OCI-M1 (cell line): ENCODE data around the gene SEH1L.
A peak's percentile ranks its signal among the peaks of the same experiment; 100 is the strongest.
"Not testable (repeated sequence)": the region's sequence is repeated elsewhere in the genome, so short reads cannot be mapped to it uniquely, and the experiment has no call there.

Experiments used
- DNase-seq: peaks from one replicate; lab custom pipeline; 2025; lab: John Stamatoyannopoulos, UW

Gene SEH1L, protein sequence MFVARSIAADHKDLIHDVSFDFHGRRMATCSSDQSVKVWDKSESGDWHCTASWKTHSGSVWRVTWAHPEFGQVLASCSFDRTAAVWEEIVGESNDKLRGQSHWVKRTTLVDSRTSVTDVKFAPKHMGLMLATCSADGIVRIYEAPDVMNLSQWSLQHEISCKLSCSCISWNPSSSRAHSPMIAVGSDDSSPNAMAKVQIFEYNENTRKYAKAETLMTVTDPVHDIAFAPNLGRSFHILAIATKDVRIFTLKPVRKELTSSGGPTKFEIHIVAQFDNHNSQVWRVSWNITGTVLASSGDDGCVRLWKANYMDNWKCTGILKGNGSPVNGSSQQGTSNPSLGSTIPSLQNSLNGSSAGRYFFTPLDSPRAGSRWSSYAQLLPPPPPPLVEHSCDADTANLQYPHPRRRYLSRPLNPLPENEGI

DNA sequence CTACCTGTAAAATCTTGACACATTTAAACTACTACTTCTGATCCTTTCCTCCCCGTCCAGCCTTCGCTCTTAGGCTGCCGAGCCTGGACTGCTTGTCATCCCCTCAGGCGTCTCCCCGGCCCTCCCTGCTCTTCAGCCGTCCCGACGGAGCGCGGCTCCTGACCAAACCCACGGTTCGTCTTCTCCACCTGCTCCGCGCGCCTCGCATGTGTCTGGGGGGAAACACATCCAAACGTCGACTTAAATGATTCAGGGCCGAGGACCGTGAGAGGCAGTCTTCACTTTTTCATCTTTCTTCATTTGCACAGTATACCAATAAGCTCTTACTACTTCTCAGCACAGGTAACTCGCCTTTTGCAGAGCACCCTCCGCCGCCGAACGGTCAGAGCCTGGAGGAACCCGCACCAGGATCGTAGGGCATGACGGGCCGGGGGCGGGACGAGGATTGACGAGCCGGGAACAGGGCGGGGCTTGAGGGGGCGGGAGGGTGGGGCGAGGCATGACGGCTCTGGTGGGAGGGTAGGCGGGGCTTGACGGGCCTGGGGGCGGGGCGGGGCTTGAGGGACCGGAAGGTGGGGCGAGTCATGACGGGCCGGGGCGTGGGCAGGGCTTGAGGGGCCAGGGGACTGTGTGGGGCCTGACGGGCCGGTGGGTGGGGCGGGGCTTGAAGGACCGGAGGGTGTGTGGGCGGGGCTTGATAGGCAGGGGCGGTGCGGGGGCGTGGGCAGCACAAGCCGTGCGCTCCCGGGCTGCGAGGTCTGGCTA is at the start of gene SEH1L:
Gene SEH1L (plus strand): TSS at position 727 of the 765 bp plus-strand sequence. CDS start 111 bp downstream, outside the sequence.
- peak; percentile 98 for DNase-seq

DNA sequence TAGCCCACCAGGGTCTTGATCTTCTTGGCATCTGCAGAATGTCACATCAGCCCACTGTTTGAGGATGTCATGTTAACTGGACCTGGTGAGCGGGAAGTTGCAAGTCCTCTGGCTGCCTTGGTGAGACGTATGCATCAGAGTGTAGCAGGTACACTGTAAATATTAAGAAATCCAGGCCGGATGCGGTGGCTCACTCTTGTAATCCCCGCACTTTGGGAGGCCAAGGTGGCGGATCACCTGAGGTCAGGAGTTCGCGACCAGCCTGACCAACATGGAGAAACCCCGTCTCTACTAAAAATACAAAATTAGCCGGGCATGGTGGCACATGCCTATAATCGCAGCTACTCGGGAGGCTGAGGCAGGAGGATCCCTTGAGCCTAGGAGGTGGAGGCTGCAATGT is 46.6 kb upstream of the SEH1L start:
- DNase-seq = not testable (repeated sequence)

DNA sequence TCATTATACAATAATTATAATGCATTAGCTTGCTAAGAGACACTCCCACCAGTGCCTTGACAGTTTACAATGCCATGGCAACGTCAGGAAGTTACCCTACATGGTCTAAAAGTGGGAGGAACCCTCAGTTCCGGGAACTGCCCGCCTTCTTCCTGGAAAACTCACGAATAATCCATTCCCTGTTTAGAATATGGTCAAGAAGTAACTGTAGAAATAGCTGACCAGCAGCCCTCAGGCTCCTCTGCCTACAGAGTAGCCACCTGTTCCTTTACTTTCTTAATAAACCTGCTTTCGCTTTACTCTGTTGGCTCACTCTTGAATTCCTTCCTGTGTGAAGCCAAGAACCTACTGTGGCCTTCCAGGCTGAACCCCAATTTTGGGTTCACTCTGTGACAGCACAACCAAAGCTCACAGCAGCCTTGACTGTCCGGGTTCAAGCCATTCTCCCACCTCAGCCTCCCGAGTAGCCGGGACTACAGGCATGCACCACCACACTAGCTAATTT is 43.7 kb upstream of the SEH1L start:
- DNase-seq = peak; percentile 99

DNA sequence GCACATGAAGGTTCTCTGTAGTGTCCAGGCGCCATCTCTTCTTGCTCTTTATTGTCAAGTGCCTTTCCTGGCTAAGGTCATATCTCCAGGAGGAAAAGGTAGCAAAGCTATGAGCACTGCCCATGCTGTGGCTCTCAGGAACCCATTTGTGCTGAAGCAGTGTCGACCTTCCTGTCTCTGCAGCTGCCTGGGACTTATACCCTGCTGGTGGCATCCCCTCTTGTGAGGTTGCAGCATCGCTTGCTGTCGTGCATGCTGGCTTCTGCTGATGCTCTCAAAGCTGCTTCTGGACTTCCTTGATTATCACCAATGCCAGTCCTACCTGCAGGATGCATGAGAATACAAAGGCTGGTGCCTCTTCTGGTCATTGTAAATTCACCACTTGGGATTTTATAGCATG is 41.7 kb upstream of the SEH1L start:
- DNase-seq = no peak

DNA sequence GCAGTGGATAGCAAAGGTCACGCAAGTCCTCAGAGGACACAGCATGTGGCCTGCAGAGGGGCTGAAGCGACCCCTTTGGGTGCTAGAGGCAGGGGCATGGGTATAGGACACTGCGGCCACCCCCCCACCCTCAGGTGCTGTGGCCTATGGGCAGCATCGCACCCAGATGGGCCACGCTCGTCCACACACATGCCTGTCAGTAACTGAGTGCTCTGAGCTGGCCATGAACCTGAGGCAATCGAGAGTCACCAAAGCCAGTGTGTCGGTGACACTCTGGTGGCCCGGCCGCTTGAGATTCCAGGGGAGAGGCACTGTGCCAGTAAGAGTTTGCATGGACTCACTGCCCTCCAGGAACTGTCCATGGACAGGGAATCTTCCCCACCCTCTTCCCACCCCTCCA is 41.0 kb upstream of the SEH1L start:
- DNase-seq = no peak

DNA sequence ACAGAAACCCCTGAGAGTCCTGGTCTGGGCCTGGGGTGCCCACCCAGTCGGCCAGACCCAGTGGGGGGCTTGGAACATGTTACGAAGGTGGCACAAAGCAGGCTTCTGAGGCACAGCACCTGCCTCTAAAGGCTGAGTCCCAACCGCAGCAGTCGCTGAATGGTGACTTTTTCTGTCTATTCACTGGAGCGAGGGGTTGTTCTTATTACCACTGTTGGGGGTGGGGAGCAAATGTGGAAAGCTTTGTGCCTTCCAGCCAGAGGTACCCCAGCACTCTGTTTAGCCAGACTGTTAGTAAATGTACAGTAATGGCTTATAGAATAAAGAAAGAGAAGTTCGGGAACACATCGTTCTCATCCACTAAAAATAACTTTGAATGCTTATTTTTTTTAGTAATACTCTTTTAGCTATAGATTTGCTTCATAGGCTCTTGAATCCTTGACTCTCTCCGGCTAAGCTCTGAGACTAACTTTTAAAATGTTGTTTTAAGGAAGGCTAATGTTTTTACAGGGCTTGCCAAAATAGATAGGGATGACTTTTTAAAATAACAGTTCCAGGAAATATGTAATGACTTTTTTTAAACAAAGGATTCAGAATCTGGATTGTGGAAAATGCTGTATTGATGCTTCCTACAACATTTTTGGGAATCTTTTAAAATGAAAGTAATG is 40.4 kb upstream of the SEH1L start:
- DNase-seq = no peak

DNA sequence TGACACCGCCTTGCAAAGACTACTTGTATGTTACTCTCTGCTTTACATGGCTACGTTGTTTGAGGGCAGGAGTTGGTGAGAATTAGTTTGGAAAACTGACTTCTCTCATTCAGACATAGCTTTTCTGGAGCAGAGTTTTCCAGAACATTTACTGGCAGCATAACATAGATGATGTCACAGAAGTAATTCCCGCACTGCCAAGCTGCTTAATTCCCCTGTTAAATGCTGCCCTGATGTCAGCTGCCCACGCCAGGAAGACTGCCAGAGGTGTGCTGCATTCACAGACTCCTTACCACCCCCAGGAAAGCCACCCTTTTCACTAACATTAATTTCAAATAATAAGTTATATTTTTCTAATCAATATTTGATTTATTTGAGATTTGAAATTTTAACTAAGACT is 39.1 kb upstream of the SEH1L start:
- DNase-seq = no peak

DNA sequence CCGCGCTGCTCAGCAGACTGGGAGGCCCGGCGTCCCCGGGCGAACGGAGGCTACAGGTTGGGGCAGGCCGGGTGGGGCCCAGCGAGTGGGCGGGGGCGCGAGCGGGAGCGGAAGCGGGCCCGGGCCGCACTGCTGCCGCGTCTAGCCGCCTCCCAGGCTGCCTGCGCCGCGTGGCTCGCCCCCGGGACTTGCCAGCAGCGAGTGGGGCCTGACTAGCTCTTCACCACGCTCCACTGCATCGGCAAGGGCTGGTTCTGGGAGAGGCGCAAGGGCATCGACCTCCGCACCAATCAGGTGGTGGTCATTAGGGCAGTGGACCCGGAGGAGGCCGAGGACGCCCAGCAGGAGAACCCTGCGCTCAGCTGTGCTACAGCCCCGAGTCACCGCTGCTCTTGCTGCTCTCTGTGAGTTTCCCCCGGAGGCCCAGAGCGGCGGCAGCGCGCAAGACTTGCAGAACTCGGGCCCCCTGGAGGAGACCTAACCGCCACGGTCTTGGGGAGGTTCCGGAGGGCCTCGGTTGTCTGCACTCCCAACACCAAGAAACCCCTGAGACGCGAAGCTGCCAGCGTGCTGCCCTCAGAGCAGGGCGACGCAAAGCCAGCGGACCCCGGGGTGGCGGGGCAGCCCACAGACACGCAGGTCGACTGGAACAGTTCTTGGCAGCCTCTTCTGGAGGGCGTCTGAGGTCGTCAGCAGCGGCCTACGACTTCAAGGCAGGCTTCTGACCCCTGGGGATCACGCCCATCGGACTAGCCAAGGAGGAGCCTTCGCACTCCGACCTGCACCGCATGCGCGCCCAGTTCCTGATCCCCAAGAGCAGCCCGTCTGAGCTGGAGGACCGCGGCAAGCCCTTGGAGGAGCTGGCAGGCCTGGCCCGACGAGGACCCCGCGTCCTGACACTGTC is 36.5 kb upstream of the SEH1L start:
- no peak for DNase-seq

DNA sequence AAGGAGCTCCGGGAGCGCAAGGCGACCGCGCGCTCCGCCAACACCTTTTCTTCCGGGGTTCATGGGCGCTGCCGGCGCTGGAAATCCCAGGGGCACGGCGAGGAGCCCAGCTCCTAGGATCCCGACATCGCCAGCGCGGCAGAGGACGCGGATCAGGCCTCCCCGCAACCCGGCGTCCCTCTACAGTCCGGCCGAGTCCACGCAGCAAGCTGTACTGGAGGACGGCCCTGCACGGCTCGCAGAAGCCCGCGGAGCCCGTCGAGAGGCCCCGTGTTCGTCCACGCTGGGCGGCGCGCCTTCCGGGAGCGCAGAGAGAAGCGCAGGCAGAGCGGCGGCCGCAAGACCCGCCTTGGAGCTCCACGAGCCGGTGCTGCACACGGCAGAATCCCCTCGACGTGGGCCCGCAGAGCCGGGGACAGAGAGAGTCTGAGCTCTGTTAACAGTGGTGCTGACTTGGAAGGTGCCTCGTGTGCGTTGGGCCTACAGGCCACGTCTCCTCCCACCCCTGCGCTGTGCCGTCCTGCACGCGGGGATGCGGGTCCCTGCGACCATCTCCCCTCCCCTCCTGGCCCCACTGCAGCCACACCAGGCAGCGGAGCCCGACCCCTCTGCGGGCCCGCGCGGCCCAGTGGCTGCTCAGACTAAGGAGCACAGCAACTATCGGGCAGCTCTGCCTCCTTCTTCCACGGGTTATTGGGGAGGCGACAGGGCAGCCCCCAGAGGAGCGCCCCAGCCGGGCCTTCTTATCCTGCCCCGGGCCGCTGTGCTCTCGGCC is 35.7 kb upstream of the SEH1L start:
- no peak for DNase-seq

DNA sequence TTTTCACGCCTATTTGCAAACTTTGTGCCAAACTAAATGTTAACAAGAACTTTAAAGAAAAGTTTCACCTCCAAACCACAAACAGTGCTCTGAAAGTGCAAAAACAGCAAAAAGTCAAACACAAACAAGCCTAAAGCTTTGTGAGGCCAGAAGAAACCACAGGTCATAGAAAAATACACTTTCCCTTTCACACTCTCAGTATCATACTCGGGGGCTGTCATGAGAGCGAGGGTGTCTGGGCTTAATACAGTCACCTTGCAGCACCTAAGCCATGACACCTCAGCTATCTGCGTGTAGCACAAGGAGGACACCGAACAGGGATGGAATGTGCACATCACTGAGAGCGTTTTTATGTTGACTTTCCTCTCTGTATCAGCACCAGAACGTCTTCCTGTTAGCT is 26.6 kb upstream of the SEH1L start:
- no peak for DNase-seq

DNA sequence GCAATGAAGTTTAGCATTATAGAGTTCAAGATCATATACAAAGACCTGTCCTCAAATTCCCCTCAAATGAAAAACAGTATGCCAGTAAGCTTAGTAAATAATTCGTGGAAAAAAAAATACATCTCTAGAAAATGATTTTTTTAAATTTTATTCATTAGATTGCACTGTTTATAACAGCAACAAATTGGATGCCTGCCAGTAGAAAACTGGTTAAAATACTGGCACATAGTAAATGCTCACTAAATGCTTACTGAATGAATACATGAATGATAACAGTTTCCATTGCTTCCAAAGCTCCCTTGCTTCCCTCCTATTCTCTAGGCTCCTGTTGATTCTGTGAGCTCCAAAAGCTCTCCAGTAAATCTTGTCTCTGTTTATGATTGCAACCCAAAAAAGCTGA is 25.5 kb upstream of the SEH1L start:
- DNase-seq = no peak

DNA sequence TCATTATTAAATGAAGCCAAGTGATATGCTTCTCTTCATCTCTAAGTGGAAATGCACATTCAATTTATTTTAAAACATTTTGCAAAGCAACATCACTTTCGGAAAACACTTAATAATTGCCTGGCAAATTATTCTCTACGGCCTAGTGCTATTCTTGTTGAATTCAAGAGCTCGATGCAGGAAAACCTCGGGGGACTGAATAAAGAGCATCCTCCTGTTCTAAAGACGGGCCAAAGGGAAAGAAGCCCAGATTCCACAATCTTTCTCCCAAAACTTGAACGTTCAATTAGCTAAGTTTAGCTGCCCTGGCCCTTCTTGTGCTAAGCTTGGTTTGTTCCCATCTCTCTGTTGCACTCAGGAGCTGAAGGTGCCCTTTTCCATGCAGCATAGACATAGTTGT is 23.2 kb upstream of the SEH1L start:
- no peak for DNase-seq

DNA sequence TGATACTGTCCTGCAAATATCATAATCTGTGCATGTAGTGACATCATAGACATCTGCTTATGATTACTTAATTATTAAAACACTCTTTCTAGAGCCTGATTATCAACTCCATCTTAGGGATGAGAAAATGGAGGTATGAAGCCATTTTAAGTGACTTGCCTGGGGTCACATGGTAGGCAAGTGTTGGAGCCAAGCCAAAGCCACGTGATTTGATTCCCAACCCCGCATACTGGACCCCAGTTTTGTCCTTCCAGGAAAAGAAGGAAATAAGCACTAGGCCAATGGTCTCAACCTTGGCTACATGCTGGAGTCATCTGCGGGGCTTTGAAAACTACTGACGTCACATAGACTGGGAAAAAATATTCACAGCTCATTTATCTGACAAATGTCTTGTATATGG is 19.6 kb upstream of the SEH1L start:
- DNase-seq = no peak

DNA sequence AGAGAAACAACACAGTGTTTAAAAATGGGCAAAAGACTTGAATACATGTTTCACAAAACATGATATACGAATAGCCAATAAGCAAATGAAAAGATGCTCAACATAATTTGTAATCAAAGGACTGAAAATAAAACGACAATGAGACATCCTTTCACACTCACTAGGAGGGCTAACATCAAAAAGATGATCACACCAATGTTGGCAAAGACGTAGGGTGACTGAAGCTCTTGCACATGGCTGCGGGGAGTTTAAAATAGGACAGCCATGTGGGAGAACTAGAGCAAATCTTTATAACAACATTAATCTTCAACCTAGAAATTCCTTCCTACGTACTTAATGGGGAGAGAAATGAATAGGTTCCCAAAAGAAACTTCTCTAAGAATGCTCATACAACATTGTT is 19.2 kb upstream of the SEH1L start:
- no peak for DNase-seq

DNA sequence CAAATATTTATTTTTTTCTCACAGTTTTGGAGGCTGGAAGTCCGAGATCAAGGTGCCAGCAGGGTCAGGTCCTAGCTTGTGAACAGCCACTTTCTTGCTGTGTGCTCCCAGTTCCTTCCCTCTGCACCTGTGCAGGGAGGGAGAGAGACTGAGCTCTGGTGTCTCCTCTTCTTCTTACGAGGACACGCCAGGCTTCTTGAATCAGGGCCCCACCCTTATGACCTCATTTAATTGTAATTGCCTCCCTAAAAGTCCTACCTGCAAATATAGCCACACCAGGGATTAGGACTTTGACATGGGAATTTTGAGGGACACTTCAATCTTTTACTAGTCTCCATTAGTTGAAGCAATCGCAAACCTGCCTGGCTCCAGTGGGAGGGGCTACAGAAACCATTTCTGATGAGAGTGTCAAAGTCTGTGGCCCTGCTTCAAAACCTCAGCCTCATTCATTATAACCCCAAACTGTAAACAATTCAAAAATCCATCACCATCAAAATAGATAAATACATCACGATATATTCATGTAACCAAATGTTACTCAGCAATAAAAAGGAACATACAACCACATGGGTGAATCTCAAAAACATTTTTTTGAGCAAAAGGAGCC is 18.2 kb upstream of the SEH1L start:
- DNase-seq = no peak

DNA sequence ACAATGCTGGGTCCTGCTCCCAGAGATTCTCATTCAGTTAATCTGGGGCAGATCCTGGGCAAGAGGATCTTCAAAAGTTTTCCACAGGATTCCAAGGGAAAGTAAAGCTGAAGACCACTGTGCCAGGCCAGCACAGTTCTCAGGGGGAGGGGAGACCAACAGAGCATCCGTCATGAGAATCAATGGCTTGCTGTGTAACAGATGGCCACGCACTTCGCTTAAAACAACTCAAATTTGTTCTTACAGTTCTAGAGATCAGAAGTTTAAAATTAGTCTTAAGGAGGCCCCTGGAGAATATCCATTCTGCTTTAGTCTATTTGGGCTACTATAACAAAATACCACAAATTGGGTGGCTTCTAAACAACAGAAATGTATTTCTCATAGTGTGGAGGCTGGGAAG is 17.4 kb upstream of the SEH1L start:
- no peak for DNase-seq

DNA sequence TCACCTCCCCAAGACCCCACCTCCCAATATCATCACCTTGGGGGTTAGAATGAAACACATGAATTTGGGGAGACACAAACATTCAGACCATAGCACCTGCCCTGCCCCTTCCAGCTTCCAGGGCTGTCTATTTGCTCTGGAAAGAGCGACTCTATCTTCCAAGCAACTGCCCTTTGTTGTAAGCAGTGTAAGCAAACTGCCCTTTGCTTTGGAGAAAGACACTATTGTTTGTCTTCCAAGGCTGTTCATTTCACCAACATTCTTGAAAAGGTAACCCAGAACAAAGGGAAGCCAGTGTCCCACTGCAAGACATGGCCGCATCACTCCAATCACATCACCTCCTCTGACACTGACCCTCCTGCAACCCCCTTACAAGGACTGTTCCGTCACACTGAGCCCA is 16.9 kb upstream of the SEH1L start:
- DNase-seq = no peak

DNA sequence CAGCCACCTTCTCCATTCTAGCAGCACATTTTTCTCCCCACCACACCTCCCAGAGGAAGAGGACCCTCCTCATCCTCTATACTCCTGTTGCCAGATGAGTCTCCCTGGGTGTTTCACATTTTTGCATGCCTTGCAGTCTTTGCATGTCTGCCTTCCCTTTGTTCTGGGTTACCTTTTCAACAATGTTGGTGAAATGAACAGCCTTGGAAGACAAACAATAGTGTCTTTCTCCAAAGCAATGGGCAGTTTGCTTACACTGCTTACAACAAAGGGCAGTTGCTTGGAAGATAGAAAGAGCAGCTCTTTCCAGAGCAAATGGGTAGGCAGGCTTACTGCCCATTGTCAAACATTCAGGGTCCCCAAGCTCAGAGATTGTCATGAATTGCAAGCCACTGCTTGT is 14.5 kb upstream of the SEH1L start:
- DNase-seq = no peak

DNA sequence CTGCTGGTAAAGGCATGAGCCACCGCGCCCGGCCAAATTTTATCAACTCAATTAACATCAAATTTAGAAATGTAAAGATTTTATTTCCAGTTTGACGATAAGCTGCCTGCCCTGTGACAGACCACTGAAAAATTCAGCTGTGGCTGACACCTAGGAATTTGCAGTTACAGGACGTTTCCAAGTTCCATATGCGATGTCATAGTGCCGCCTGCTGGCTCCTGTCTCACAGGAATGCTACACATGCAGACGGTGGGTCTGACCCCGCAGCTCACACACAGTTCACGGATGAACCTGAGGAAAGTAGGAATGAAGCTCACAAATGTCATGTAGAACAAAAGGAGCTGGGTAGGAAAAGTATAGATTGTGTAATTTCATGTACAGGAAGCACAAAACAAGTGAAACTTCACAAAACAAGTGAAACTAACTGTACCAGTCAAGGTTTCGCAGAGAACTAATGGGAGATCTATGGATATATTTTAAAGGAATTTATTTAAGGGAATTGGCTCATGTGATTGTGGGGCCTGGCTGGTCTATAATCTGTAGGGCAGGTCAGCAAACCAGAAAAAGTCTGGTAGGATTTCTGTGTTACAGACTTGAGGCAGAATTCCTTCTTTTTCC is 13.2 kb upstream of the SEH1L start:
- DNase-seq = peak; percentile 93

DNA sequence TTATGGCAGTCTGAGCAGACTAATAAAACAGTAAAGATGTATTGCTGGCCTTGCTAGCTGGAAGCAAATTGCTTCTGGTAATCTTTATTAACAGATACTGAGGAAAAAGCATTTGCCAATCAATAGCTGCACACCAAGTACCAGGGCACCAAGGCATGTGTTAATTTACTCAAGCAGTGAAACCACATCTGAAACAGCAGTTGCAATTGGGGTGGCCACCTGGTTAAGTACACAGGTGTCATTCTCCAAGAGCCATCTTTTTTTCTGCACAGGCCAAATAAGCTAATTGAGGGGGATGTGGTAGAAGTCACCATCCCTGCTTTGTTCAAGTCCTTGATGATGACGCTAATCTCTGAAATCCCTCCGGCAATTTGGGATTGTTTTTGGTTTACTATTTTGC is 8.6 kb upstream of the SEH1L start:
- DNase-seq = no peak
